HepG2 (cell line): Measurements from ENCODE around the gene KIAA2012. TPM values are rescaled to one million over a fixed set of nuclear protein-coding genes. Genes with fewer than 3 reads are reported as not detected.

ENCODE experiments used
- BHLHE40 ChIP-seq: IDR thresholded peaks from 2 replicates; pipeline ENCODE4 v1.6.1; 2011; ENCODE audit warnings: low read length, improper control_type of control experiment
- CBX5 ChIP-seq: sonication (generic); formaldehyde crosslinking; IDR thresholded peaks from 2 replicates; pipeline ENCODE4 v1.4.0; 2020; ENCODE audit warnings: missing genetic modification reagents, borderline replicate concordance
- DNMT3B ChIP-seq: conservative IDR thresholded peaks from 2 replicates; pipeline ENCODE4 v1.6.1; 2016; ENCODE audit warnings: missing biosample characterization, control low read depth
- DR1 ChIP-seq: sonication (generic); formaldehyde crosslinking; IDR thresholded peaks from 2 replicates; pipeline ENCODE4 v1.8.0; 2021; ENCODE audit warnings: mild to moderate bottlenecking, missing genetic modification reagents, inconsistent platforms
- GATAD2A ChIP-seq: IDR thresholded peaks from 2 replicates; pipeline ENCODE4 v1.6.1; 2016
- HCFC1 ChIP-seq: fragments of 150-350 bp; IDR thresholded peaks from 2 replicates; pipeline ENCODE4 v1.6.1; 2014; ENCODE audit warnings: low read depth, low read length
- KMT2B ChIP-seq: IDR thresholded peaks from 2 replicates; pipeline ENCODE4 v1.6.1; 2016; ENCODE audit warnings: missing genetic modification reagents, missing compliant biosample characterization
- NKX3-1 ChIP-seq: sonication (generic); formaldehyde crosslinking; IDR thresholded peaks from 2 replicates; pipeline ENCODE4 v1.5.0; 2020; ENCODE audit warnings: missing genetic modification reagents
- NR2F1 ChIP-seq, 2 experiments: fragments of 450-650 bp in 1 of 2; formaldehyde crosslinking in 1 of 2; IDR thresholded peaks; 2 replicates each; pipeline versions ENCODE4 v1.5.0 to v1.6.1; 2016 to 2020; ENCODE audit warnings: mild to moderate bottlenecking in 1 of 2, missing compliant biosample characterization in 1 of 2, missing genetic modification reagents in 1 of 2, moderate library complexity in 1 of 2
- NR2F6 ChIP-seq, 2 experiments: IDR thresholded peaks; 2 replicates each; pipeline ENCODE4 v1.6.1; 2016; ENCODE audit warnings: antibody characterized with exemption in 1 of 2, mild to moderate bottlenecking in 1 of 2
- PAX8 ChIP-seq: sonication (generic); formaldehyde crosslinking; IDR thresholded peaks from 2 replicates; pipeline ENCODE4 v1.8.0; 2022; ENCODE audit warnings: mild to moderate bottlenecking, missing genetic modification reagents, borderline replicate concordance
- RFX1 ChIP-seq: fragments of 450-650 bp; IDR thresholded peaks from 2 replicates; pipeline ENCODE4 v1.6.1; 2017
- ZFP1 ChIP-seq: IDR thresholded peaks from 2 replicates; pipeline ENCODE4 v1.6.1; 2016
- ZNF282 ChIP-seq: fragments of 450-650 bp; IDR thresholded peaks from 2 replicates; pipeline ENCODE4 v1.6.1; 2018; ENCODE audit not compliant: partially characterized antibody
- ZNF329 ChIP-seq: sonication (generic); formaldehyde crosslinking; IDR thresholded peaks from 2 replicates; pipeline ENCODE4 v1.9.0; 2021; ENCODE audit warnings: low read depth, mild to moderate bottlenecking, missing genetic modification reagents
- ZNF484 ChIP-seq: sonication (generic); formaldehyde crosslinking; IDR thresholded peaks from 2 replicates; pipeline ENCODE4 v1.5.1; 2020; ENCODE audit warnings: mild to moderate bottlenecking, low read depth, missing genetic modification reagents, borderline replicate concordance
- ZNF710 ChIP-seq: sonication (generic); formaldehyde crosslinking; IDR thresholded peaks from 2 replicates; pipeline ENCODE4 v1.5.0; 2020; ENCODE audit warnings: mild to moderate bottlenecking, missing genetic modification reagents, borderline replicate concordance
- ZSCAN30 ChIP-seq: sonication (generic); formaldehyde crosslinking; IDR thresholded peaks from 2 replicates; pipeline ENCODE4 v1.5.0; 2020; ENCODE audit warnings: mild to moderate bottlenecking, missing genetic modification reagents
- polyA plus RNA-seq, 8 experiments: library from polyadenylated mRNA; depleted of rRNA in 3 of 8; stranded (reverse) in 7 of 8; unstranded in 1 of 8; fragments of >200 nt; fragmentation: Illumina TruSeq in 4 of 8; extraction: Trizol in 4 of 8; gene quantifications; 2 replicates each; pipeline versions ENCODE4 v1.2.1 to v1.2.3, GENCODE V29; 2011 to 2016; ENCODE audit warnings: low read depth in 4 of 8, missing spikeins in 1 of 8, mixed read lengths in 1 of 8; ENCODE audit not compliant: insufficient read depth in 1 of 8
- total RNA-seq, 5 experiments: library from RNA; depleted of rRNA; stranded (reverse); fragments of >200 nt; fragmentation: Illumina TruSeq; extraction: Trizol; gene quantifications; 2 replicates each; pipeline ENCODE4 v1.2.3, GENCODE V29; 2016; ENCODE audit warnings: low read depth in 1 of 5
- TF ChIP-seq, protein P1 (sequence below): IDR thresholded peaks from 2 replicates; pipeline ENCODE4 v1.4.0; 2020; ENCODE audit warnings: mild to moderate bottlenecking, missing genetic modification reagents
- TF ChIP-seq, protein P2 (sequence below): IDR thresholded peaks from 2 replicates; pipeline ENCODE4 v1.6.1; 2018; ENCODE audit warnings: missing genetic modification reagents, mild to moderate bottlenecking, missing compliant biosample characterization
- TF ChIP-seq, protein P3 (sequence below): sonication (generic); formaldehyde crosslinking; conservative IDR thresholded peaks from 2 replicates; pipeline ENCODE4 v1.4.0; 2020; ENCODE audit warnings: mild to moderate bottlenecking, missing genetic modification reagents, moderate library complexity

KIAA2012 gene
- total and polyA plus RNA-seq, 2 of the 13 experiments (the other 11 are each of a cell fraction or from before 2014, with no cell fraction given), result not detected

GRCh38 chr2:202034249-202035088 lies 38.6 kb upstream of the KIAA2012 start (continued):
- TF ChIP-seq, protein P1, sequence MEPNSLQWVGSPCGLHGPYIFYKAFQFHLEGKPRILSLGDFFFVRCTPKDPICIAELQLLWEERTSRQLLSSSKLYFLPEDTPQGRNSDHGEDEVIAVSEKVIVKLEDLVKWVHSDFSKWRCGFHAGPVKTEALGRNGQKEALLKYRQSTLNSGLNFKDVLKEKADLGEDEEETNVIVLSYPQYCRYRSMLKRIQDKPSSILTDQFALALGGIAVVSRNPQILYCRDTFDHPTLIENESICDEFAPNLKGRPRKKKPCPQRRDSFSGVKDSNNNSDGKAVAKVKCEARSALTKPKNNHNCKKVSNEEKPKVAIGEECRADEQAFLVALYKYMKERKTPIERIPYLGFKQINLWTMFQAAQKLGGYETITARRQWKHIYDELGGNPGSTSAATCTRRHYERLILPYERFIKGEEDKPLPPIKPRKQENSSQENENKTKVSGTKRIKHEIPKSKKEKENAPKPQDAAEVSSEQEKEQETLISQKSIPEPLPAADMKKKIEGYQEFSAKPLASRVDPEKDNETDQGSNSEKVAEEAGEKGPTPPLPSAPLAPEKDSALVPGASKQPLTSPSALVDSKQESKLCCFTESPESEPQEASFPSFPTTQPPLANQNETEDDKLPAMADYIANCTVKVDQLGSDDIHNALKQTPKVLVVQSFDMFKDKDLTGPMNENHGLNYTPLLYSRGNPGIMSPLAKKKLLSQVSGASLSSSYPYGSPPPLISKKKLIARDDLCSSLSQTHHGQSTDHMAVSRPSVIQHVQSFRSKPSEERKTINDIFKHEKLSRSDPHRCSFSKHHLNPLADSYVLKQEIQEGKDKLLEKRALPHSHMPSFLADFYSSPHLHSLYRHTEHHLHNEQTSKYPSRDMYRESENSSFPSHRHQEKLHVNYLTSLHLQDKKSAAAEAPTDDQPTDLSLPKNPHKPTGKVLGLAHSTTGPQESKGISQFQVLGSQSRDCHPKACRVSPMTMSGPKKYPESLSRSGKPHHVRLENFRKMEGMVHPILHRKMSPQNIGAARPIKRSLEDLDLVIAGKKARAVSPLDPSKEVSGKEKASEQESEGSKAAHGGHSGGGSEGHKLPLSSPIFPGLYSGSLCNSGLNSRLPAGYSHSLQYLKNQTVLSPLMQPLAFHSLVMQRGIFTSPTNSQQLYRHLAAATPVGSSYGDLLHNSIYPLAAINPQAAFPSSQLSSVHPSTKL, result no peak
- TF ChIP-seq HCFC1 (no peak), PAX8 (CRISPR knock-in tag) (no peak), NR2F6 (IDR thresholded peaks at IDR 0.05) (no peak), NR2F6 (CRISPR knock-in tag; IDR thresholded peaks at IDR 0.05) (no peak), DR1 (CRISPR knock-in tag) (no peak), RFX1 (no peak), CBX5 (CRISPR knock-in tag) (no peak), NR2F1 (CRISPR knock-in tag; IDR thresholded peaks at IDR 0.05) (no peak), ZNF710 (no peak), DNMT3B (CRISPR knock-in tag) (no peak), GATAD2A (CRISPR knock-in tag) (no peak), ZNF282 (no peak), BHLHE40 (no peak), ZSCAN30 (no peak), KMT2B (no peak), ZNF484 (CRISPR knock-in tag) (no peak), ZFP1 (no peak), NKX3-1 (CRISPR knock-in tag) (no peak), ZNF329 (CRISPR knock-in tag) (no peak)
- TF ChIP-seq, protein P2, sequence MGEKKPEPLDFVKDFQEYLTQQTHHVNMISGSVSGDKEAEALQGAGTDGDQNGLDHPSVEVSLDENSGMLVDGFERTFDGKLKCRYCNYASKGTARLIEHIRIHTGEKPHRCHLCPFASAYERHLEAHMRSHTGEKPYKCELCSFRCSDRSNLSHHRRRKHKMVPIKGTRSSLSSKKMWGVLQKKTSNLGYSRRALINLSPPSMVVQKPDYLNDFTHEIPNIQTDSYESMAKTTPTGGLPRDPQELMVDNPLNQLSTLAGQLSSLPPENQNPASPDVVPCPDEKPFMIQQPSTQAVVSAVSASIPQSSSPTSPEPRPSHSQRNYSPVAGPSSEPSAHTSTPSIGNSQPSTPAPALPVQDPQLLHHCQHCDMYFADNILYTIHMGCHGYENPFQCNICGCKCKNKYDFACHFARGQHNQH (CRISPR knock-in tag), result no peak
- TF ChIP-seq, protein P3, sequence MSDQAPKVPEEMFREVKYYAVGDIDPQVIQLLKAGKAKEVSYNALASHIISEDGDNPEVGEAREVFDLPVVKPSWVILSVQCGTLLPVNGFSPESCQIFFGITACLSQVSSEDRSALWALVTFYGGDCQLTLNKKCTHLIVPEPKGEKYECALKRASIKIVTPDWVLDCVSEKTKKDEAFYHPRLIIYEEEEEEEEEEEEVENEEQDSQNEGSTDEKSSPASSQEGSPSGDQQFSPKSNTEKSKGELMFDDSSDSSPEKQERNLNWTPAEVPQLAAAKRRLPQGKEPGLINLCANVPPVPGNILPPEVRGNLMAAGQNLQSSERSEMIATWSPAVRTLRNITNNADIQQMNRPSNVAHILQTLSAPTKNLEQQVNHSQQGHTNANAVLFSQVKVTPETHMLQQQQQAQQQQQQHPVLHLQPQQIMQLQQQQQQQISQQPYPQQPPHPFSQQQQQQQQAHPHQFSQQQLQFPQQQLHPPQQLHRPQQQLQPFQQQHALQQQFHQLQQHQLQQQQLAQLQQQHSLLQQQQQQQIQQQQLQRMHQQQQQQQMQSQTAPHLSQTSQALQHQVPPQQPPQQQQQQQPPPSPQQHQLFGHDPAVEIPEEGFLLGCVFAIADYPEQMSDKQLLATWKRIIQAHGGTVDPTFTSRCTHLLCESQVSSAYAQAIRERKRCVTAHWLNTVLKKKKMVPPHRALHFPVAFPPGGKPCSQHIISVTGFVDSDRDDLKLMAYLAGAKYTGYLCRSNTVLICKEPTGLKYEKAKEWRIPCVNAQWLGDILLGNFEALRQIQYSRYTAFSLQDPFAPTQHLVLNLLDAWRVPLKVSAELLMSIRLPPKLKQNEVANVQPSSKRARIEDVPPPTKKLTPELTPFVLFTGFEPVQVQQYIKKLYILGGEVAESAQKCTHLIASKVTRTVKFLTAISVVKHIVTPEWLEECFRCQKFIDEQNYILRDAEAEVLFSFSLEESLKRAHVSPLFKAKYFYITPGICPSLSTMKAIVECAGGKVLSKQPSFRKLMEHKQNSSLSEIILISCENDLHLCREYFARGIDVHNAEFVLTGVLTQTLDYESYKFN, result no peak
